Measurements from ENCODE around the gene TCF12.

The TCF12 gene

DNA sequence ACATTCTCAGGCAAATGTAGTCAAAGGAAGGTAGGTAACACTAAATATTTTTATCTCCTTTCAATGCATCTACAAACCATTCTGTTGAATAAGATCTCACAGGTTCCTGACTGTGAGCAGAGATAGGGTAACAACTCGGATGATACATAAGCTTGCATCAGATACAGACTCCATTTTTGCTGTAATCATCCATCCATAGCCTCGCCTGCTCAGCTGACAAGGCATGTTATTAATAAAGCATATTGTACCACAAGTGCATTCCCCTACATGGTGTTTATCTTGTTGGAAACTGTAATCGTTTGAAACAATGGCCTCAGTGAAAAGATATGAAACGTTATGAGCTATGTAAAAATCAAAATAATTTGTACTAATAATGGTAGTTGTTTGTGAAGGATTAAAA, 35.4 kb upstream of the TCF12 start:
- TF ChIP-seq, protein P1, sequence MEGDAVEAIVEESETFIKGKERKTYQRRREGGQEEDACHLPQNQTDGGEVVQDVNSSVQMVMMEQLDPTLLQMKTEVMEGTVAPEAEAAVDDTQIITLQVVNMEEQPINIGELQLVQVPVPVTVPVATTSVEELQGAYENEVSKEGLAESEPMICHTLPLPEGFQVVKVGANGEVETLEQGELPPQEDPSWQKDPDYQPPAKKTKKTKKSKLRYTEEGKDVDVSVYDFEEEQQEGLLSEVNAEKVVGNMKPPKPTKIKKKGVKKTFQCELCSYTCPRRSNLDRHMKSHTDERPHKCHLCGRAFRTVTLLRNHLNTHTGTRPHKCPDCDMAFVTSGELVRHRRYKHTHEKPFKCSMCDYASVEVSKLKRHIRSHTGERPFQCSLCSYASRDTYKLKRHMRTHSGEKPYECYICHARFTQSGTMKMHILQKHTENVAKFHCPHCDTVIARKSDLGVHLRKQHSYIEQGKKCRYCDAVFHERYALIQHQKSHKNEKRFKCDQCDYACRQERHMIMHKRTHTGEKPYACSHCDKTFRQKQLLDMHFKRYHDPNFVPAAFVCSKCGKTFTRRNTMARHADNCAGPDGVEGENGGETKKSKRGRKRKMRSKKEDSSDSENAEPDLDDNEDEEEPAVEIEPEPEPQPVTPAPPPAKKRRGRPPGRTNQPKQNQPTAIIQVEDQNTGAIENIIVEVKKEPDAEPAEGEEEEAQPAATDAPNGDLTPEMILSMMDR (IDR thresholded peaks at IDR 0.05; ENCODE audit: low read depth, low read length, missing control alignments) = no peak
- H3K4me3 ChIP-seq (replicated peaks; ENCODE audit: low read depth, low read length) = no peak overlapping the region
- DNase-seq (ENCODE audit: extremely low read depth, low read depth) = no peak

DNA sequence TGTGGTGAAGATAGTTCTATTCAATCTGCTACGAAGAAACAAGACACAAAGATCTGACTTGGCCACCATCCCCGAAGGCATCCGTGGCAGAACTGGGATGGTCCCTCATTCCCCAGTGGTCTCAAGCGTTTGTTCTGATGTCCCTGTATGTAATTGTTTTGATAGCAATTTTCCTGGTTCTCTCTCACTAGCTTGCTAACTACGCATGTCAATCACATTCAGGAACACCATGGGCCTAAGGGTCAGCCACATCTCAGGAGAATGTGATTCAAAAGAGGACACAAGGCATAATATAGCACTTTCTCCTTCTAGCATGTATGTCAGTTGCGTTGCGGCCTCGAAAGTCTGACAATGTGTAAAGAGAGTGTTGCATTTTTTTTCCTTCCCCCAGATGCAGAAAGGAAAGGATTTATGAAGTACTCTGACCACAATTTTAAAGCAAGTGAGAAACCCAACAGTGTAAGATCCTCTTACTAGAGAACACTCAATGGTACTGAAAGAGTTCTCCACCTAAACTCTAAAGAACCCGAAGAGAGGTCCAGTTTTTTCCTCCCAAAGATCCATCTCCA, 32.0 kb upstream of the TCF12 start:
- peak overlapping the region; percentile 45 for H3K4me3 ChIP-seq (replicated peaks; ENCODE audit: low read depth, low read length)
- DNase-seq (ENCODE audit: extremely low read depth, low read depth) = no peak
- TF ChIP-seq, protein P1 (IDR thresholded peaks at IDR 0.05; ENCODE audit: low read depth, low read length, missing control alignments) = no peak

DNA sequence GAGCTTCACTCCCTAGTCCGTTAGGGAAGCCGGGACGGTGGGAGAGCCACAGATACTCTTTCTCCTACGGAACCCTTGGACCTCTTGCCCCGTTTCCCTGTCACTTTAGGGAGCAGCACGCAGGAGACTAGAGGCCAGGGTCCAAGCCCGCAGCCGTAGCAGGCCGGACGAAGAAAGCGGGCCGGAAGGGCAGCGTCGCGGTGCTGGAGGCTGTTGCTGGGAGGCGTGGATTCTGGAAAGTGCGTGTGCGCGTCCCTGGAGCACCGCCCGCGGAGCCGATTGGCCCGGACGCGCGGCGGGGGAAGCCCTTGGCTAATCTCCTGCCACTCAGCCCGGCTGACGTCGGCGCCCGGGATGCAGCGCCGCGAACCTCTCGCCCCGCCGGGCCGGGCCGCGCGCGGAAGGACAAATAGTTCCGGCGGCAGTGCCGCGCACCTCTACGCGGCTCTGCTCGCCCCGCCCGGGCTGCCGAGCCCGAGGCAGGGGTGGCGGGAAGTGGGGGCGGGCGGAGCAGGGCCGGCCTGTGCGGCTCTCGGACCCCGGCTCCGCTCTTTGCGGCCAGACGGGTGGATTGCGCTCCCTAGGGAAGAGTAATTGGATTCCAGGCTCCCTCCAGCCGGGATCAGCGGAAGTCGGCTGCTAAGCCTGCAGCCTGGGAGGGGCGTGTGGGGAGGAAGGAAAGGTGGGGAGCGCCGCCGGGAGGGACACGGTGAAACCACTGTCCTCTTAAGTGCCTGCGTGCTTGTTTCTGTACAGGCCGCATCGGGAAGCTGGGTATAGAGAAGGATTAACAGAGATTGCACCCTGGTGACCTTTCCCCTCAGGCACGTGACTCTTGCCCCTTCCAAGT, 31.3 kb upstream of the TCF12 start:
- peak overlapping the region; percentile 45 for H3K4me3 ChIP-seq (replicated peaks; ENCODE audit: low read depth, low read length)
- peak; percentile 70 for DNase-seq (ENCODE audit: extremely low read depth, low read depth)
- TF ChIP-seq, protein P1 (IDR thresholded peaks at IDR 0.05; ENCODE audit: low read depth, low read length, missing control alignments) = peak; percentile 9

DNA sequence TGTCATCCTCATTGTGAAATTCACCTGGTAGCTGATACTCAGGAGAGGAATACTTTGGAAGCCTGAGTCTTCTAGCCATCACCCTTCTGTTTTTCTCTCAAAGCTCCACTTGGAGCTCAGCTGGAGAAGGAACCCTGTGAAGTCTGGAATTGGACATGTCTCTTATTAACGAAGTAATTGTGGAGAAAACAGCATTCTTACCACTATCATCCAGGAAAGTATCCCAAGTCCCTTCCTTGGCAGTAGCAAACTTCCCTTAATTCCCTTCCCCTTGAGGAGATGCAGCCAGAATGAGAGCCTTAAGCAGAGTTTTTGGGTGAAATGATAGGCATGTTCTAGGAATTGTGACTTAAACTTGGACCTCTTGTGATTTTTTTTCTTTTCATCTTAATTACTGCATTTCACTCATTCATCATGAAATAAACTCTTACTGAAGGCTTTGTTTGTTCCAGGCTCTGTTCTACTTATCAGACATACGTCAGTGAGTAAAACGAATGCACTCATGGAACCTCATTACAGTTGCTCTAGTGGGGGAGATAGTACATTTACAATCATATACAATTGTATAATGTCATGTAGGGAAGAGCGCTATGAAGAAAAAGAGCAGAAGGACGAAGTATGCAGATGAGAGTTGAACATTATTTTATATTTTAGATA, 30.5 kb upstream of the TCF12 start:
- peak overlapping the region; percentile 45 for H3K4me3 ChIP-seq (replicated peaks; ENCODE audit: low read depth, low read length)
- no peak for DNase-seq (ENCODE audit: extremely low read depth, low read depth)
- TF ChIP-seq, protein P1 (IDR thresholded peaks at IDR 0.05; ENCODE audit: low read depth, low read length, missing control alignments) = no peak

DNA sequence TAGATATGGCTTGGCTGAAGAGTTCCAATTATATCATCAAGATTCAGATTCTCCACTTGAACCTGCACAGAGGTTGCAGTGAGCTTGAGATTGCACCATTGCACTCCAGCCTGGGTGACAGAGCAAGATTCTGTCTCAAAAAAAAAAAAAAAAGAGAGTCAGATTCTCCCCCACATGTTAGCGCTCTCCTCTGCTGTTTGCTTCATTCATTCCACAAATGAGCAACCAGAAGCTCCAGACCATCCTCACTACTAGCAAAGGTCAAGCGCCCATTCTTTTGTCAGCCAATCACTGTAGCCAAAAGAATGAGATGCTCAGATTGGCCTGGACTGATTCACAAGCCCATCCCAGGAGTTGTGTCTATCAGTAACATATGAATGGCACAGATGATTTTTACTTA, 28.4 kb upstream of the TCF12 start:
- DNase-seq (ENCODE audit: extremely low read depth, low read depth) = no peak
- no peak overlapping the region for H3K4me3 ChIP-seq (replicated peaks; ENCODE audit: low read depth, low read length)
- TF ChIP-seq, protein P1 (IDR thresholded peaks at IDR 0.05; ENCODE audit: low read depth, low read length, missing control alignments) = no peak

DNA sequence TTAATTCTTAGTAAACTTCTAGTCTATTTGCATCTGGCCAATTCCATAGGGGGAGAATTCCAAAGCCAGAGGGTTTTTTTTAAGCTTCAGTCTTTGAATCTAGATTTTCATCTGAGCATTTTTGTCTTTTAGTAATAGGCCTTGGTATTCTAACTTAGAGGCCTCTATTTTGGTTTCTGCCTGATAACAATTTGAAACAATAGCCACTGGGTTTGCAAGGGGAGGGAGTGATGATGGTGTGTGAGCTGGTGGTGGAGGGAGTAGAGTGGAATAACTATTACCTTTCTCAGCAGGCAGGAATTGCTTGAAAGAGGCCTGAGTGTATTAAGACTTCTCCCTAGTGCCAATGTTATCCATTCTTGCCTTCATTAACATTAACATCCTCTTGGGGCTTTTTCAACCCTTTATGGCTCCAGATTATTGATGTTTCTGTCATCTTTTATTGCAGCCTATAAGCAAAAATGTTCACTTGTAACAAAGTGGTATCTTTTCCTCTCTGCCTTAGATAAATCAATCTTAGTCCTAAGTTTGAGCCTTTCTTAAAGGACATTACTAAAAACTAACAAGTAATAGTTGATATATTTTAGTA, 26.5 kb upstream of the TCF12 start:
- H3K4me3 ChIP-seq (replicated peaks; ENCODE audit: low read depth, low read length) = no peak overlapping the region
- TF ChIP-seq, protein P1 (IDR thresholded peaks at IDR 0.05; ENCODE audit: low read depth, low read length, missing control alignments) = no peak
- no peak for DNase-seq (ENCODE audit: extremely low read depth, low read depth)

Data from HFF-Myc (cell line).